ENCODE measurements around the gene N4BP2L2.
A peak's percentile ranks its signal among the peaks of the same experiment; 100 is the strongest.

N4BP2L2 gene

DNA sequence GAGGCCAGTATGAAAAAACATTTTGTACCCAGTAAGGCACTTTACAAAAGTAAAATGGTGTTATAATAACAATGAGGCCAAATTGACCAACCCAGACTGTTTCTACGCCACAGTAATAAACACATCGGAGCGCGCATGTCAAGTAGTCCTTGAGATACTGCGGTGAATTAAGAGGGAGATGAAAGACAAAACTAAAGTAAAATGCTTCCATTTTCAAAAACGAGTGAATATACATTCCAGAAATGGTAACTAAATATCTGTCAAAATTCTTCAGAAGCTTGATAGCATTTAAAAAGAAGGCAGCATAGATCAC is 129.6 kb downstream of the N4BP2L2 start:
- TF ChIP-seq, protein P1, sequence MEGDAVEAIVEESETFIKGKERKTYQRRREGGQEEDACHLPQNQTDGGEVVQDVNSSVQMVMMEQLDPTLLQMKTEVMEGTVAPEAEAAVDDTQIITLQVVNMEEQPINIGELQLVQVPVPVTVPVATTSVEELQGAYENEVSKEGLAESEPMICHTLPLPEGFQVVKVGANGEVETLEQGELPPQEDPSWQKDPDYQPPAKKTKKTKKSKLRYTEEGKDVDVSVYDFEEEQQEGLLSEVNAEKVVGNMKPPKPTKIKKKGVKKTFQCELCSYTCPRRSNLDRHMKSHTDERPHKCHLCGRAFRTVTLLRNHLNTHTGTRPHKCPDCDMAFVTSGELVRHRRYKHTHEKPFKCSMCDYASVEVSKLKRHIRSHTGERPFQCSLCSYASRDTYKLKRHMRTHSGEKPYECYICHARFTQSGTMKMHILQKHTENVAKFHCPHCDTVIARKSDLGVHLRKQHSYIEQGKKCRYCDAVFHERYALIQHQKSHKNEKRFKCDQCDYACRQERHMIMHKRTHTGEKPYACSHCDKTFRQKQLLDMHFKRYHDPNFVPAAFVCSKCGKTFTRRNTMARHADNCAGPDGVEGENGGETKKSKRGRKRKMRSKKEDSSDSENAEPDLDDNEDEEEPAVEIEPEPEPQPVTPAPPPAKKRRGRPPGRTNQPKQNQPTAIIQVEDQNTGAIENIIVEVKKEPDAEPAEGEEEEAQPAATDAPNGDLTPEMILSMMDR (IDR thresholded peaks at IDR 0.05; ENCODE audit: control extremely low read depth, extremely low read depth, low read depth, missing control alignments) = no peak
- DNase-seq (ENCODE audit: extremely low spot score) = no peak
- ChIA-PET CTCF (interaction anchor here (1.0 to 2.0 kb wide), 7 partner anchors 18 to 172 kb away, joined by 3 to 7 read pairs (median 4); partner anchors contain the start of gene N4BP2L1), POLR2A (no interaction called here)

DNA sequence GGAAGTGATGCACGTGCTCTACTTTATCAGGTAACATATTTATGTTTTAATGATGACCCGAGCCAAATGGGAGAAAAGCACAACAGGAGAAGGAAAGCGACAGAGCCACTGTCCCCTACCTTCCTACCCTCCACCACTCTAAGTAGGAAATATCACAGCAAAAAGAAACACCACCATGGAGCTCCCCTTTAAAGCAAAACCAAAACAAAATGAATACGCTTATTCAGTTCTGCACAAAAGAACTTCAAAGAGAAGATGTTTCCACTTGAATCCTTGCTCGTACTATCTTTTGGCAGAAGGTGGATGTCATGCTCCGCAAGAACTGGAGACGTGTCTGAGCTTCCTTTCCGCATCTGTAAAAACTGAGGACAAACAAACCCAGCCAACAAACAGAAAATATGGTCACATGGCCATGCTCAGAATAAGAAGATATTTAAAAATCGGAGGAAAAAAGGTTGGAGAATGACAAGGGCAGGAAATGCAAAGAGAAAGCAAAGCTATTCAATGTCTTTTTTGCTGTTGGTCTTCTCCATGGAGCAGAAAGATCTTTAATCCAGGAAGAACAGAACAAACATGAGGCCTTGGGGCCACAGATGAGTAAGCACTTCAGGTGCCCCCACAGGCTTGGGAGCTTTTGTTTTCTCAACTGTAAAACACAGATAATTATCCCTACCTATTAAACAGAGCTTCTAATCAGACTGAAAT is 130.1 kb downstream of the N4BP2L2 start:
- DNase-seq (ENCODE audit: extremely low spot score) = no peak
- ChIA-PET CTCF (interaction anchor here (1.0 to 2.0 kb wide), 7 partner anchors 17 to 173 kb away, joined by 3 to 7 read pairs (median 4); partner anchors contain the start of gene N4BP2L1), POLR2A (no interaction called here)
- TF ChIP-seq, protein P1 (IDR thresholded peaks at IDR 0.05; ENCODE audit: control extremely low read depth, extremely low read depth, low read depth, missing control alignments) = no peak

DNA sequence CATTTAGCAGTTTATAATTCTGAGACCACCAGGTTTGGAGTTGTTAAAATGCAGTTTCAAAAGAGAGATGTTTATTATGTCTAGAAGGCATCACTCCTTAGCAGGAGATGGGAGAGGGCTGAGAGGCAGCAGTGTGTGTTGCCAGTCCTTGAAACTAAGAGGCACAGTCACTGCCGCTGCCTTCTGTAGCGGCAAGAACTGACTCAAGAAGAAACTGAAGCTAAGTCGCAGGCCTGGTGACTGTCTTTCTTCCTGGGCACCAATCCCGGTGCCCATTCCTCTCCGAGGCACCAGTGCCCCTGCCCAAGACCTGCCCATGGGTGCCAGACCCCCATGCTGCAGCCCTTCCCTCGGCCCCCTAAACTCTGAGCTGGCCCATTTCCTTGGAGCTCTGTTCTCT is 130.7 kb downstream of the N4BP2L2 start:
- TF ChIP-seq, protein P1 (IDR thresholded peaks at IDR 0.05; ENCODE audit: control extremely low read depth, extremely low read depth, low read depth, missing control alignments) = no peak
- ChIA-PET POLR2A (no interaction called here), CTCF (interaction anchor here (1.2 to 2.0 kb wide), 5 partner anchors 17 to 174 kb away, joined by 3 to 7 read pairs (median 4); partner anchors contain the start of gene N4BP2L1)
- DNase-seq (ENCODE audit: extremely low spot score) = peak; percentile 31

DNA sequence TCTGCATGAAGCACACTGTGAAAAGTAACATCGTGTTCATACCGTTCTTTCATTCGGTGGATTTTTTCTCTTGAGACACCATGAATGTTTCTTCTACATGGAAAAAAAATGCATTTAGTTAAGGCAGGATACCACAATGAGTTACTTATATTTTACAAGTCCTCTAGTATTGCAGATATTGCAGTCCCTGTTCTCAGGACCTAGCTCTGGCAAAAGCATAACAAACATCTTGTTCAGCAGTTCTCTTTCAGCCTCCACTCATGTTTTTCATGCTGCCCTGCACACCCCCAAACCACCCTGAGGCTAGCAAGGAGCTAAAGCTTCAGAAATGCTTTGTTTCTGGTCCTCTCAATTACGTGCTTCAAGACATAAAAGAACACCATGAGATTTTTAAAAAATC is 135.5 kb downstream of the N4BP2L2 start:
- ChIA-PET CTCF (interaction anchor here (1.1 kb wide), 1 partner anchor 13 kb away, joined by 3 read pairs; no protein-coding TSS in a partner anchor), POLR2A (no interaction called here)
- TF ChIP-seq, protein P1 (IDR thresholded peaks at IDR 0.05; ENCODE audit: control extremely low read depth, extremely low read depth, low read depth, missing control alignments) = no peak
- DNase-seq (ENCODE audit: extremely low spot score) = no peak

DNA sequence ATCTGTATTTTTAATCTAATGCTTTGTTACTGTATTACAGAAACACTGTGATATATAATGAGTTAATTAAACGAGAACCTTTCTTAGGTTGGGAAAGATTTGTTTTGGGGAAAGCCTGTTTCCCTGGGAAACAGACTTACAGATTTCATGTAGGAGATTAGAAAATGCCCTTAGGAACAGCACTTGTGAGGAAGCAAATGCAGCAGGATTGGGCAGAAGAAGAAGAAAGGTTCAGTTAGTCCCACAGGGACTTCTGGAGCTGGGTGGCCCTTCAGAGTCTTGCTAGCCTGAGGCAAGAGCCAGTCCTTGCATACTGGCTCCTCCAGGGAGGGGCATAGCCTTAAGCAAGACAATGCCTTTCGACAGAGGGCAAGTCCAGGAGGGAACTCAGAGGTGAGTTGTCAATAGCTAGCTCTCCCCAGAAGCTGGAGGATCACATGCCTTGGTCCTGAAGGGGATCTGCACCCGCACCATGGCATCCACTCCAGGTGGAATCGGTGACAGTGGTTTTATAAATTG is 147.4 kb downstream of the N4BP2L2 start:
- TF ChIP-seq, protein P1 (IDR thresholded peaks at IDR 0.05; ENCODE audit: control extremely low read depth, extremely low read depth, low read depth, missing control alignments) = no peak
- POLR2A ChIA-PET = no interaction called here

DNA sequence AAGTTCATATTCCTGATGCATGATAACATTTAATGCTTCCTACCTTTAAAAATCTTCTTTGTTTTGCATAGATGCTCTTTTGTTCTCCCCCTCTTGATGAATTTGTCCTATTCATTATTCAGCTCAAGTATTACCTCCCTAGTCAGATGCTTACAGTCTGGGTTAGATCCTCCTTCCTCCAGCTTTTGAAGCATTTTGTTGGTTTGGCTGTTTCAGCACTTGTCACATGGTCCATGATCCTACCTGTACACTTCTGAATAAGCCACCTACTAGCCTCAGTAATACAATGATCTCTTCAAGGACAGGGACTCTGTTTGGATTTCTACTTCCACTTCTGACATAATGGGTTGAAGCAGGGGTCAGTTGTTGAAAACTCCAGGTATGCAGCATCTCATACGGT is 148.1 kb downstream of the N4BP2L2 start:
- no peak for DNase-seq (ENCODE audit: extremely low spot score)
- ChIA-PET CTCF (interaction anchor here (0.7 to 1.6 kb wide), 7 partner anchors 9 to 68 kb away, joined by 3 to 6 read pairs (median 3); no protein-coding TSS in a partner anchor), POLR2A (no interaction called here)

More for the DNA sequence above, 147.4 kb downstream of the N4BP2L2 start:
- CTCF ChIA-PET = interaction anchor here (1.0 to 1.3 kb wide), 4 partner anchors 9 to 53 kb away, joined by 3 to 6 read pairs (median 3); no protein-coding TSS in a partner anchor
- DNase-seq (ENCODE audit: extremely low spot score) = no peak

More for the DNA sequence above, 148.1 kb downstream of the N4BP2L2 start:
- TF ChIP-seq, protein P1 (IDR thresholded peaks at IDR 0.05; ENCODE audit: control extremely low read depth, extremely low read depth, low read depth, missing control alignments) = no peak
